K562 (cell line): Measurements from ENCODE around the gene MKNK2. TPM values are rescaled to one million over a fixed set of nuclear protein-coding genes. Genes with fewer than 3 reads are reported as not detected.

Experiments used
- ATAC-seq: fragments of 200-7000 bp; cut with Tn5 transposase; 3 replicates; pipeline ENCODE4 v1.9.1; 2020; ENCODE audit warnings: moderate library complexity
- BruUV-seq: library from RNA; stranded (reverse); fragments of 400-500 nt; replicated peaks from 2 replicates; lab custom pipeline; 2021; lab: Mats Ljungman, UMichigan
- CTCF ChIA-PET: fragments of 300-600 bp; formaldehyde crosslinking; extraction: SDS; loops from one replicate; lab custom pipeline; 2021; ENCODE audit warnings: low intra/inter-chr PET ratio; lab: Yijun Ruan, JAX
- POLR2A ChIA-PET: fragments of 300-600, 350-650 bp; sonication (Branson Sonifier 250); formaldehyde crosslinking; extraction: SDS; loops from one replicate; lab custom pipeline; 2021; ENCODE audit warnings: antibody characterized with exemption, inconsistent platforms; lab: Yijun Ruan, JAX
- DNase-seq, 4 experiments: peaks; one replicate each; pipeline versions ENCODE4 v3.0.0 to v3.0.0-alpha.2; 2011 to 2018; ENCODE audit warnings: low spot score in 3 of 4, mixed read lengths in 3 of 4; ENCODE audit errors: extremely low read depth in 1 of 4
- FAIRE-seq: peaks from 2 replicates; lab custom pipeline; 2011; peaks lifted over from hg19 to GRCh38; lab: Jason Lieb, UNC
- H2AFZ ChIP-seq: 2 replicates; pipeline ENCODE4 v1.6.0; 2011; ENCODE audit warnings: low read depth, low read length, control low read depth, inconsistent platforms
- H3K27ac ChIP-seq: fragments of 200-600 bp; 3 replicates; pipeline ENCODE4 v1.8.0; 2011; ENCODE audit warnings: low read depth, mild to moderate bottlenecking, control low read depth, inconsistent platforms, low read length, moderate library complexity, mixed read lengths; ENCODE audit errors: extremely low read depth
- H3K27me3 ChIP-seq, 2 experiments: fragments of 300-600 bp in 1 of 2; 2 replicates in 1 of 2; 3 replicates in 1 of 2; pipeline versions ENCODE4 v1.6.0 to v1.8.0; 2011; ENCODE audit warnings: inconsistent platforms in 2 of 2, low read length in 2 of 2, mild to moderate bottlenecking in 1 of 2, mixed read lengths in 1 of 2, moderate library complexity in 1 of 2; ENCODE audit not compliant: control insufficient read depth in 2 of 2, insufficient read depth in 2 of 2
- H3K36me3 ChIP-seq: fragments of 300-600 bp; 3 replicates; pipeline ENCODE4 v1.8.0; 2011; ENCODE audit warnings: mild to moderate bottlenecking, low read length, inconsistent platforms; ENCODE audit not compliant: control insufficient read depth, insufficient read depth
- H3K4me1 ChIP-seq, 2 experiments: fragments of 200-600 bp in 1 of 2; replicated peaks in 1 of 2; 2 replicates in 1 of 2; 3 replicates in 1 of 2; pipeline versions ENCODE4 v1.5.1 to v1.8.0; 2011; ENCODE audit warnings: inconsistent platforms in 2 of 2, low read length in 2 of 2, mild to moderate bottlenecking in 1 of 2, mixed read lengths in 1 of 2, moderate library complexity in 1 of 2; ENCODE audit not compliant: control insufficient read depth in 2 of 2, insufficient read depth in 2 of 2
- H3K4me2 ChIP-seq: 2 replicates; pipeline ENCODE4 v1.6.1; 2011; ENCODE audit warnings: low read length, control low read depth, inconsistent platforms, mixed read lengths; ENCODE audit not compliant: insufficient read depth
- H3K4me3 ChIP-seq: fragments of 200-600 bp; sonication (generic), shearing (Covaris generic); 2 replicates; pipeline ENCODE4 v1.5.1; 2016; ENCODE audit warnings: control low read depth, inconsistent platforms
- H3K79me2 ChIP-seq: fragments of 200-600 bp; 3 replicates; pipeline ENCODE4 v1.8.0; 2011; ENCODE audit warnings: low read length, inconsistent platforms; ENCODE audit not compliant: control insufficient read depth, insufficient read depth
- H3K9ac ChIP-seq, 2 experiments: 2 replicates each; pipeline versions ENCODE4 v1.6.0 to v1.6.1; 2011; ENCODE audit warnings: low read depth in 2 of 2, low read length in 2 of 2, control low read depth in 1 of 2, inconsistent platforms in 1 of 2, mild to moderate bottlenecking in 1 of 2, mixed read lengths in 1 of 2; ENCODE audit not compliant: insufficient read depth in 1 of 2
- H3K9me1 ChIP-seq: one replicate; pipeline ENCODE4 v1.6.0; 2011; ENCODE audit warnings: inconsistent platforms, mild to moderate bottlenecking, low read length, moderate library complexity; ENCODE audit not compliant: control insufficient read depth, insufficient read depth
- H3K9me3 ChIP-seq: replicated peaks from 2 replicates; pipeline ENCODE4 v1.5.1; 2011; ENCODE audit warnings: low read depth, low read length, inconsistent platforms; ENCODE audit not compliant: control insufficient read depth, insufficient read depth
- H4K20me1 ChIP-seq: replicated peaks from 2 replicates; pipeline ENCODE4 v1.6.1; 2011; ENCODE audit warnings: low read length, inconsistent platforms, mixed read lengths; ENCODE audit not compliant: control insufficient read depth, insufficient read depth
- SP1 ChIP-seq: sonication (generic); formaldehyde crosslinking; IDR thresholded peaks from 2 replicates; pipeline ENCODE4 v1.8.1; 2022; ENCODE audit warnings: mild to moderate bottlenecking, missing genetic modification reagents
- ZNF512 ChIP-seq: IDR thresholded peaks from 2 replicates; pipeline ENCODE4 v1.6.1; 2016; ENCODE audit warnings: missing genetic modification characterization, missing compliant biosample characterization
- WGBS: fragments of 100-300 bp; shearing (Covaris generic); methylation state at CpG from one replicate; pipeline ENCODE4 v1.1.6; 2016; ENCODE audit warnings: low coverage, mixed read lengths; ENCODE audit not compliant: insufficient coverage; ENCODE audit errors: missing lambda C conversion rate; 5-methylcytosine and 5-hydroxymethylcytosine counted together
- in situ Hi-C: fragments of 300-500 bp; cut with MboI; formaldehyde crosslinking; loops from 4 replicates; pipeline ENCODE4 v1.15.0; 2018; ENCODE audit warnings: inconsistent platforms, mixed read lengths
- intact Hi-C: fragments of 100-400 bp; cut with micrococcal nuclease; formaldehyde crosslinking; loops from 2 replicates; pipeline ENCODE4 v1.14.2; 2022
- polyA plus RNA-seq, 8 experiments: library from polyadenylated mRNA; depleted of rRNA in 4 of 8; stranded (reverse) in 5 of 8; unstranded in 3 of 8; fragments of >200 nt; fragmentation: Nextera tagmentation in 2 of 8; fragmentation: Illumina TruSeq in 1 of 8; extraction: Ambion mirVana in 2 of 8; extraction: Trizol in 1 of 8; gene quantifications; 2 replicates each; pipeline versions ENCODE4 v1.2.1 to v1.2.3, GENCODE V29; 2011 to 2014; ENCODE audit warnings: inconsistent platforms in 1 of 8, missing spikeins in 1 of 8
- total RNA-seq, 7 experiments: library from RNA; depleted of rRNA in 6 of 7; stranded (reverse); fragments of >200 nt in 6 of 7; fragmentation: Illumina TruSeq in 2 of 7; extraction: Trizol in 2 of 7; gene quantifications; 2 replicates each; pipeline versions ENCODE4 v1.2.1 to v1.2.3, GENCODE V29; 2011 to 2021; ENCODE audit warnings: low replicate concordance in 1 of 7

MKNK2 gene
- total and polyA plus RNA-seq, 9 of the 15 experiments (the other 6 are each of a cell fraction or from before 2014, with no cell fraction given), result 5.1 to 191 (median 51.9) TPM

- H2AFZ ChIP-seq, result no peak overlapping the region
- 69% methylated on average over 2 of the region's 2 CpGs for WGBS
- ChIA-PET POLR2A (interaction anchor here (0.6 to 1.3 kb wide), 3 partner anchors 10 to 37 kb away, joined by 3 read pairs; no protein-coding TSS in a partner anchor), CTCF (no interaction called here)
- no peak for DNase-seq
- no peak overlapping the region for H3K4me3 ChIP-seq
- no peaks in the 10 kb centered on the region for H3K36me3 ChIP-seq
- intact Hi-C loops, result no loop called here
- H3K4me2 ChIP-seq, result no peak overlapping the region
- no TSS peak for BruUV-seq
- in situ Hi-C loops, result loop anchor here (5.0 kb wide), 1 partner anchor 45 kb away; no protein-coding TSS in a partner anchor
- no peaks in the 10 kb centered on the region for H4K20me1 ChIP-seq
- ATAC-seq, result no peak
- no peaks in the 10 kb centered on the region for H3K79me2 ChIP-seq
- no peak overlapping the region for H3K9ac ChIP-seq
- TF ChIP-seq SP1 (CRISPR knock-in tag) (no peak), ZNF512 (tag) (peak; percentile 72; the same call in 1 of the 2 replicates)
- H3K9me1 ChIP-seq, result no peaks in the 10 kb centered on the region
- no peaks in the 10 kb centered on the region for H3K9me3 ChIP-seq
- H3K27ac ChIP-seq, result no peak overlapping the region
- H3K4me1 ChIP-seq, result peaks cover 0 to 8% of the 10 kb centered on the region in 2 experiments; a peak in 2 of 5 replicates
- H3K27me3 ChIP-seq, result no peaks in the 10 kb centered on the region
- FAIRE-seq, result no peak
These were observed 28.8 kb downstream of the MKNK2 start for GRCh38 chr19:2022289-2022688.
